Neural cell (in vitro differentiated cells): ENCODE data around the gene USP32. TPM values are rescaled to one million over a fixed set of nuclear protein-coding genes. Genes with fewer than 3 reads are reported as not detected.
"Not testable (repeated sequence)": the region's sequence is repeated elsewhere in the genome, so short reads cannot be mapped to it uniquely, and the experiment has no call there.

Experiments used
- H2AFZ ChIP-seq: fragments of 200-600, 300-800 bp; sonication (generic), shearing (Covaris generic); 2 replicates; pipeline ENCODE4 v1.6.0; 2014; ENCODE audit warnings: low read depth, mild to moderate bottlenecking, antibody characterized with exemption, low read length, moderate library complexity
- H3F3A ChIP-seq: fragments of 200-600 bp; shearing (Covaris generic); 2 replicates; pipeline ENCODE4 v1.6.1; 2016; ENCODE audit warnings: mild to moderate bottlenecking, moderate library complexity, mixed read lengths, antibody characterized with exemption, low read length; ENCODE audit not compliant: insufficient read depth, poor library complexity, severe bottlenecking
- H3K27ac ChIP-seq: fragments of 200-600, 300-800 bp; sonication (generic), shearing (Covaris generic); 2 replicates; pipeline ENCODE4 v1.5.1; 2014; ENCODE audit warnings: mild to moderate bottlenecking, low read length, moderate library complexity
- H3K27me3 ChIP-seq: fragments of 300-800, 200-600 bp; sonication (generic), shearing (Covaris generic); 2 replicates; pipeline ENCODE4 v1.6.0; 2014; ENCODE audit warnings: mild to moderate bottlenecking, low read depth, low read length, moderate library complexity; ENCODE audit not compliant: insufficient read depth
- H3K36me3 ChIP-seq: fragments of 300-800, 200-600 bp; sonication (generic), shearing (Covaris generic); 2 replicates; pipeline ENCODE4 v1.5.1; 2014; ENCODE audit warnings: mild to moderate bottlenecking, antibody characterized with exemption, low read length, moderate library complexity; ENCODE audit not compliant: insufficient read depth
- H3K4me2 ChIP-seq: fragments of 300-800, 200-600 bp; sonication (generic), shearing (Covaris generic); 2 replicates; pipeline ENCODE4 v1.6.0; 2014; ENCODE audit warnings: mild to moderate bottlenecking, low read length
- H3K4me3 ChIP-seq: fragments of 300-800, 200-600 bp; sonication (generic), shearing (Covaris generic); 2 replicates; pipeline ENCODE4 v1.5.1; 2014; ENCODE audit warnings: mild to moderate bottlenecking, low read length, moderate library complexity
- H3K79me2 ChIP-seq: fragments of 200-600 bp; shearing (Covaris generic); replicated peaks from 2 replicates; pipeline ENCODE4 v1.6.0; 2014; ENCODE audit warnings: mild to moderate bottlenecking, low read length, moderate library complexity; ENCODE audit not compliant: insufficient read depth
- H3K9ac ChIP-seq: fragments of 300-800, 200-600 bp; sonication (generic), shearing (Covaris generic); 2 replicates; pipeline ENCODE4 v1.6.1; 2016; ENCODE audit warnings: mild to moderate bottlenecking, low read length, mixed read lengths
- H3K9me2 ChIP-seq: fragments of 200-600 bp; shearing (Covaris generic); 2 replicates; pipeline ENCODE4 v1.6.1; 2016; ENCODE audit warnings: mild to moderate bottlenecking, low read length, mixed read lengths; ENCODE audit not compliant: insufficient read depth
- H3K9me3 ChIP-seq: fragments of 200-600, 300-800 bp; sonication (generic), shearing (Covaris generic); 2 replicates; pipeline ENCODE4 v1.6.1; 2016; ENCODE audit warnings: mild to moderate bottlenecking, mixed run types, low read length, moderate library complexity, mixed read lengths
- H4K20me1 ChIP-seq: fragments of 200-600 bp; shearing (Covaris generic); 2 replicates; pipeline ENCODE4 v1.6.1; 2016; ENCODE audit warnings: mild to moderate bottlenecking, mixed run types; ENCODE audit not compliant: insufficient read depth
- polyA plus RNA-seq: library from polyadenylated mRNA; depleted of rRNA; stranded (reverse); fragments of >200 nt; gene quantifications from 2 replicates; pipeline ENCODE4 v1.2.3, GENCODE V29; 2014

The USP32 gene
- polyA plus RNA-seq, 1 donor from 2014 or later, result 25.7 TPM

DNA sequence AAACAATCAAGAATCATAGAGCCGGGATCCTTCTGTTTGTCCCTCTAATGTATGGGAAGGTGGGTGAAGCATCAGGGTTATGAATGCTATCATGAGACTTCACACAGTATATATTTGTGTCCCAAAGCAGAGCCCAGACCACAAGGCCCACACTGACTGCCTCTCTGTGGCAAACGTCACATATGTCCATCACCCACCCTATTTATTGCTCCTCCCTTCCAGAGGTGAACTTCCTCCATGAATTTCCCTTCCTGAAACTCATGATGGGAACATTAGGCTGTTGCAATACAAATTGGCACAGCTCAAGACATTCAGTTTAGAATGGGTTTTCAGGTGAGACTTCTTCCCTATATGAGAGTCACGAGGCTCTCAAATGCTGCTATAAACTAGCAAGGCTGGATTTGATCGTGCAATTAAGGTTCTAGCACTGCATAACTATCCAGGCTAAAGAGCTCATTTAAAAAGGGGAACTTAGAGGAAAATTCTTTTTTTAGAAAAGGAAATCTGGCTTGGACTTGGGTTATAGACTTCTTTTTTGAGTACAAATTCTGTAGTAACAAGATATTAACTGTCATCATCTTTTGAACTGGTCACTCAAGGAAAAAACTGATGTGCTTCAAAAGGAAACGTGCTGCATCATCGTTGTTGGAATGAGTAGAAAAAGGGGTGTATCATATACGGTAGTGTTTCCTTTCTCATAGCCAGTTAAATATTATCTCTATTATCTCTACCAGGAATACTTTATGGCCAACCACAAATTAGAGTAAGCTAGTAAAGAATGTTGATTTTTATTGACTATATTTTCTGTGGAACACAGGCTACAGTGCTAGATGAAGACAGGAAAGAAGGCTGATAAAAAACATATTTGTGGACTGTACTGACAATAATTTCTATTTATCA lies 204.8 kb downstream of the USP32 start:
- H3K9me2 ChIP-seq, H4K20me1 ChIP-seq, H3K27me3 ChIP-seq, H2AFZ ChIP-seq, H3K36me3 ChIP-seq, H3F3A ChIP-seq, H3K4me3 ChIP-seq, H3K4me2 ChIP-seq, H3K79me2 ChIP-seq, H3K9ac ChIP-seq, H3K9me3 ChIP-seq, H3K27ac ChIP-seq: not testable (repeated sequence)

- not testable (repeated sequence) for H3K9ac ChIP-seq, H3K27ac ChIP-seq, H3K4me2 ChIP-seq, H3K9me2 ChIP-seq, H2AFZ ChIP-seq, H4K20me1 ChIP-seq, H3K27me3 ChIP-seq, H3K9me3 ChIP-seq, H3K36me3 ChIP-seq, H3K79me2 ChIP-seq, H3K4me3 ChIP-seq, H3F3A ChIP-seq
These were observed 205.6 kb downstream of the USP32 start for GRCh38 chr17:60186372-60186771.

- not testable (repeated sequence) for H4K20me1 ChIP-seq, H3F3A ChIP-seq, H3K9ac ChIP-seq, H3K9me3 ChIP-seq, H3K79me2 ChIP-seq, H3K36me3 ChIP-seq, H3K9me2 ChIP-seq, H3K4me2 ChIP-seq, H3K4me3 ChIP-seq, H2AFZ ChIP-seq, H3K27ac ChIP-seq, H3K27me3 ChIP-seq
These were observed 211.6 kb downstream of the USP32 start for GRCh38 chr17:60180380-60180779.

DNA sequence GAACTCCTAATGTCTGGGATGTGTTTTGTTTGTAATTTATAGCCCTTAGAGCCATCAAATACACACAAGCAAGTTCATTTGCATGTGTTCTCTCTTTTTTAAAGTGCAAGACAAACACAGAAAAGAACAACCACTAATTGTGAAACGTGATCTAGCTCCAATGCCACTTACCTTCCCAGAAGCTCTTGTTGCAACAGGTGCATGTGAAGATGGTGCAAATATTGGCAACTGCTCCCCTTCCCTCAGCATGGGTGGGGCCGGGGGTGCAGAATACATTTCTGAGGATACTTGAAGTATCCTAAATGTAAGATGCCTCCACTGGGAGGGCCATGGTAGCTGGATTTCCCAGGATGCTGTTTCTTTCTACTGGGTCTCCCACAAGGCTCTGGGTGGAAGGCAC lies 213.8 kb downstream of the USP32 start:
- not testable (repeated sequence) for H3K27ac ChIP-seq, H3K4me3 ChIP-seq, H3K36me3 ChIP-seq, H2AFZ ChIP-seq, H3K9ac ChIP-seq, H3K9me2 ChIP-seq, H3K4me2 ChIP-seq, H3K79me2 ChIP-seq, H4K20me1 ChIP-seq, H3K27me3 ChIP-seq, H3K9me3 ChIP-seq, H3F3A ChIP-seq

- not testable (repeated sequence) for H3K9ac ChIP-seq, H4K20me1 ChIP-seq, H3F3A ChIP-seq, H3K27me3 ChIP-seq, H3K36me3 ChIP-seq, H3K9me3 ChIP-seq, H3K79me2 ChIP-seq, H3K9me2 ChIP-seq, H2AFZ ChIP-seq, H3K4me2 ChIP-seq, H3K27ac ChIP-seq, H3K4me3 ChIP-seq
These were observed 215.2 kb downstream of the USP32 start for GRCh38 chr17:60176763-60177162.
